GM19328 (cell line): Measurements from ENCODE around the gene RAD50.

Experiments
- ATAC-seq: cut with Tn5 transposase; IDR thresholded peaks from one replicate; pipeline ENCODE4 v1.9.1; 2021; ENCODE audit warnings: mild to moderate bottlenecking, moderate library complexity; ENCODE audit not compliant: unreplicated experiment

Gene RAD50

DNA sequence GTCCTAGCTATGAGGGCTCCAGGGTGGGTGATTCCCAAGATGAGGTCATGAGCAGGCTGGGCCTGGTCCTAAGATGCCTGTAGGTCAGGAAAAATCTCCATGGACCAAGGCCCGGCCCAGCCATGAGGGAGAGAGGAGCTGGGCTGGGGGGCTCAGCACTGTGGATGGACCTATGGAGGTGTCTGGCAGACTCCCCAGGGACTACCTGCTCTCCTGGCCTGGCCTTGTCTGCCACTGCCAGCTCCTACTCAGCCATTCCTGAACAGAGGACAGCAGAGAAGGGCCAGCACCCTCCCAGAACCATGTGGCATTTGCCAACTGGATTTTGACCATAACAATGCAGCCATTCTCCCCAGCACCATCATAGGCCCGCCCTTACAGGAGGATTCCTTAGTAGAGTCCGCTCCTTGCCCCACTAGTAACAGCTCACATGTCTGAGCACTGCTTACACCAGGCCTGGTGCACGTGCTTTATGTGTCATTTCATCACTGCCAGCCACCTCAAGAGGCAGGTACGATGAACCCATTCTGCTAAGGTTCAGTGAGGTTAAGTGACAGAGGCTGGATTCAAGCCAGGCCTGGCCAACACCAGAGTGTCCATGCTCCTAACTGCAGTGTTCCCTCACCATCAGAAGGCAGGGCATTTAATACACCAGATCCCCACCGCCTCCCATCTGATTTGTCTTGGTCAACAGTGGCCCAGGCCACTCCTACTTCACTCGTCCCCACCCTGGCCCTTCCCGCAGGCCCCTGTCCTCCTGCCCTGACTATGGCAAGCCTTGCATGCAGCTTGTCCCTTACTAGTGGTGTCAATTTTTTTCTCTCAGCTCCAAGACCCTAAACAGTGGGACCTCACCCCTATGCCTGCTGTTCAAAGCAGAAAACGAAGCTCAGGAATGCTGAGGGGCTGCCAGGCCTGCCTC is 101.9 kb downstream of the RAD50 start:
- ATAC-seq: no peak

DNA sequence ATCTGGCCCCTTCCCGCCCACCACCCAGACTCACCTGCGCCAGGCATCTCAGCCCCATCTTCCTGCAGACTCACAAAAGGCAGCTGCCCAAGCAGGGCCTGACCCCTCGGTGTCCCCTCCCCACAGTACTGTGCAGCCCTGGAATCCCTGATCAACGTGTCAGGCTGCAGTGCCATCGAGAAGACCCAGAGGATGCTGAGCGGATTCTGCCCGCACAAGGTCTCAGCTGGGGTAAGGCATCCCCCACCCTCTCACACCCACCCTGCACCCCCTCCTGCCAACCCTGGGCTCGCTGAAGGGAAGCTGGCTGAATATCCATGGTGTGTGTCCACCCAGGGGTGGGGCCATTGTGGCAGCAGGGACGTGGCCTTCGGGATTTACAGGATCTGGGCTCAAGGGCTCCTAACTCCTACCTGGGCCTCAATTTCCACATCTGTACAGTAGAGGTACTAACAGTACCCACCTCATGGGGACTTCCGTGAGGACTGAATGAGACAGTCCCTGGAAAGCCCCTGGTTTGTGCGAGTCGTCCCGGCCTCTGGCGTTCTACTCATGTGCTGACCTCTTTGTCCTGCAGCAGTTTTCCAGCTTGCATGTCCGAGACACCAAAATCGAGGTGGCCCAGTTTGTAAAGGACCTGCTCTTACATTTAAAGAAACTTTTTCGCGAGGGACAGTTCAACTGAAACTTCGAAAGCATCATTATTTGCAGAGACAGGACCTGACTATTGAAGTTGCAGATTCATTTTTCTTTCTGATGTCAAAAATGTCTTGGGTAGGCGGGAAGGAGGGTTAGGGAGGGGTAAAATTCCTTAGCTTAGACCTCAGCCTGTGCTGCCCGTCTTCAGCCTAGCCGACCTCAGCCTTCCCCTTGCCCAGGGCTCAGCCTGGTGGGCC is 103.1 kb downstream of the RAD50 start:
- ATAC-seq: no peak

DNA sequence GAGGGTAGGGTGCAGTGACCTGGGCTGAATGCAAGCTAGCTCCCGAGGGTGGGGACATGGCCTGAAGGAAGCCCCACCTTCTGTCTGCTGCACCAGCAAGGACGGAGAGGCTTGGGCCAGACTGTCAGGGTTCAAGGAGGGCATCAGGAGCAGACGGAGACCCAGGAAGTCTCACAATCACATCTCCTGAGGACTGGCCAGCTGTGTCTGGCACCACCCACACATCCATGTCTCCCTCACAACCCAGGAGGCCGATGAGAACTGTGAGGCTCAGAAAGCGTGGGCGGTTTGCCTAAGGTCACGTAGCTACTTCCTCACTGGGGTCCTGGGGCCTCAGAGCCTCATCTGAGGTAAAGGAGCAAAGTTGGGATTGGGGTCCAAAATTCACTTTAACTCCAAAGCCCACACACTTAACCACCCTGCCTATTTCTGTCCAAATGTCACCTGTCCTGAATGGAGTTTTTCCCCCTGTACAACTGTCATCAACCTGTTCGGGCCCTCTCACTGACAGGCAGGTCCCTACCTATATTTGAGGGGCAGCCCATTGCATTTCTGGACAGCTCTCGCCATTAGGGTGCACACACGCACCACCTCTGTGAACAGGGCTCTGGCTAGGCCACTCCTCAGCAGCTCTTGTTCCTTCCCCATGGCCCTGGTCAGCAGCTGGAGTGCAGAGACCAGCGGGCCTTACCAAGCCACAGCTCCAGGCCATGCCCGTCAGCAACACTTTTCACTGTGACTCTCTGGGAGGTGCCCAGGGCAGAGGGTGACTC is 104.6 kb downstream of the RAD50 start:
- ATAC-seq: no peak

DNA sequence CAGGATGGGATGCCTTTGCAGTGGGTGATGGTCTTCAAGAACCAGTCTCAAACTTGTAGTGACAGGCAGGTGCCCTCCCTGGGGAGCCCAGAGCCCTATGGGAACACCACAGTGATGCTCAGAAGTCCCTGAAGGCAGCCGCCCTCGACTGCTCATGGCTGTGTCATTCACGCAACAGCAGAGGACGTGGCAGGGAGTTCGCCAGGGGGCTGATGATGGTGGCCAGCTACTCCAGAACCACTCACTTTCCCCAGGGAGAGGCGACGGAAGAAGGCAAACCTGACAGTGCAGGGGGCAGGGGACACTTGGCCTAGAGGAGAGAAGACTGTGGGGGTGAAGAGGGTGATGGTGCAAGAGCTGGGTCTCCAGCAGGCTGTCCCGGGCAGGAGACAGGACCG is 105.2 kb downstream of the RAD50 start:
- no peak for ATAC-seq

DNA sequence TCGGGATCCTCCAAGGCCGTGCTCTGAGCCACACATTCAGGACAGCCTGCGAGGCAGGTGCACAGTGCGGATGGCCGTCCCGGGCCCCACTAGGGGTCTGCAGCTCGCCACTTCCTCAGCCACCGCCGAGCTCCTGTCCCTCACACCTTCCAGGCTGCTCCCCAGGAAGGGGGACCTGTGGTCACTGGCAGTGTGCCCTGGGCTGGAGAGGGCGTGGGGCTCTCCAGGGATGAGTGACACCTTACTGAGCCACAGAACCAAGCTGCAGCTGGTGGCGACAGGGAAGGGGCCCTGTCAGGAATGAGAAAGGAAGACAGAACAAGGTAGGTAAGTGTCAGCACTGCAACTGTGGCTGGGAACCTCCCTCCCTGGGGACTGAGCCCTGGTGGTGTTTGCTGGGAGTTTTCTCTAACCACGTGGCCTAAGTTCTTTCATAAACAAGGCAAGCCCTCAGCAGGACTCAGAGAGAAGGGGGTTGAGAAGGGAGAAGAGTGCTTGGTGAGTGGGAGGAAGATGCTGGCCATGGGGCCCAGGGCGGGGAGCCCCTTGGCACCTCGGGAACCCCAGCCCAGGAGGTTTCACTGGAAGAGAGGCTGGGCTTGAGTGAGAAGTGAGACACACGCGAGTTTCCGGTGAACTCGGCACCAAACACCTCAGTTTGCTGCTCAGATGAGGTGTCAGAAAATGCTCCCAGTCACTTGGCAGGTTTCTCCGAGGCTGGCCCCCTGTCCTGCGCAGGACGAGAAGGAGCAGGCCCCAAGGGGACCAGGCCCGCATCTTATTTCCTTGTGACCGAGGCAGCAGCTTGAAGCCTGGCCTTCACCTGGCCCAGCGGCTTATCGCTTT is 106.4 kb downstream of the RAD50 start:
- peak; percentile 59 for ATAC-seq

DNA sequence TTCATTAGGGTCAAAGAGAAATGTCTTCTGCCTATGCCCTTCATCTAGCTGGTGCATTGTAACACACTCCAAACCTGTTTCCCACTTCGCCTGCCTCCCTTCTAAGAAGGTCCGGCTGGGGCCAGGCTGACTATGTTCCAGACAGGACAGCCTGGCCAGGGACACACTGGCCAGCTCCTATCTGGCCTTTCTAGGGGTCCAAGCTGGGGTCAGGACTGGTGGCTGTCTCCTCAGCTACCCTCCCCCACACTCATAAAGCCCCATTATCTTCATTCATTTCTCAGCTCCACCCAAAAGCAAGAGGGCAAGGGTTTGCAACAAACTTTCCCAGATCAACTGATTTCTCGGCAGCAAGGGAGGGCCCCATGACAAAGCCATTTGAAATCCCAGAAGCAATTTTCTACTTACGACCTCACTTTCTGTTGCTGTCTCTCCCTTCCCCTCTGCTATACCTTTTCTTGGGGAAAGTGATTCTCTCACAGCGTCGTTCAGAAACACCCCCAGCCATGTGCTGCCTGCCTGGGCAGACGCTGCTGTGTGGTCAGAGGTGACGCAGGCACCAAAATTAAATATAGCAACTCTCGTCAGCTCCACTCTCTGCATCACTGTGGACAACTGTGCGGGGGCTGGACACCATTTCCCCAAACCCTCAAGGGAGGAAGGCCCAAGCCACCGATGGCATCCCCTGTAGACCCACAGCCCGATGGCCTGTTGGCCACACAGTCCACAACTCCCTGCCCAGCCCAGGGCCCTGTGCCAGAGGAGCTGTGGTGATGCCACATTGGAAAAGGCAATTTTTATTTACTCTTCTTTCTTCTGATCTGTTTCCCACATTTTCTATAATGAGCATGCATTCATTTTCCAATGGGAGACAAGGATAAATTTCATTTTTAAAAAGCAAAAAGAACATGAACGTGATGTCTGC is 107.3 kb downstream of the RAD50 start:
- ATAC-seq: no peak

DNA sequence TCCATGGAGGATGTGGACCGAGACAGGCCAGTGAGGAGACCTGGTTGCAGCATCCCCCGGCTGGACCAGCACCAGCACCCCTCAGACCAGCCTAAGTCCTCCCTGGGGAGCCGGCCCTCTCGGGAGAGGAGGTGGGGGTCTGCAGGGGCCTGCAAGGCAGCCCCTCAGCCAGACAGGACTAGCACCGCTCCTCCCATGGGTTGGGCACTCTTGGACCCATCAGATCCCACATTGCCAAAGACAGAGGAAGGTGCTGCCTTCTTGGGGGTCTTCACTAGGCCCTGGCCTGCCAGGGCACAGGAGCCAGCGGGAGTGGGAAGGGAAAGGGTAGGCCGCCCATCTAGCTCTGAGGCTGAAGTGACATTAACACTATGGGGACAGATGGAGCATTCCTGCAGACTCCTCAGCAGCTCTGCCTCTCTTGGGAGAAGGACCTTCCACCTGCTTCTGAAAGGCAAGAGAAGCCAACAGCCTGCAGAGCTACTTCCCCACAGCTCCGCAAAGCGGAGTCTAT is 108.0 kb downstream of the RAD50 start:
- ATAC-seq: no peak

DNA sequence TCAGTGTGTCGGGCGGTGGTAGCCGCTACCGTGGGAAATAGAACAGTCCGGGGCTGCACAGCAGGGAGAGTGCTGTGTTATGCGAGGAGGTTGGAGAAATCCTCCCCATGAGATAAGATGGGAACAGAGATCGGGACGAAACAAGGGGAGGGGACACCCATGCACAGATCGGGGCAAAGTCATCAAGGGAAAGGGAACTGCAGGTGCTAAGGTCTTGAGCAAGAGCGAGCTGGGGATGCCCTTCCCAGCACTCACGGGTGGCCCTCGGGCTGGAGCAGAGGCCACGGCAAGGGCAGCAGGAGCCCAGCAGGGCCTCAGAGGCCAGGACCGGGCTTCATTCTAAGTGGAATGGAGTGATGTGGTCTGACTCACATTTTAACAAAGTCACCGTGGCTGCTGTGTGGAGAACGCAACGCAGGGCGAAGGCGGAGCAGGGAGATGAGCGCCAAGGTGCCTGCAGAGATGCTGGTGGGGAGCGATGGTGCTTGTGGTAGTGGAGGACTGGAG is 108.8 kb downstream of the RAD50 start:
- no peak for ATAC-seq

DNA sequence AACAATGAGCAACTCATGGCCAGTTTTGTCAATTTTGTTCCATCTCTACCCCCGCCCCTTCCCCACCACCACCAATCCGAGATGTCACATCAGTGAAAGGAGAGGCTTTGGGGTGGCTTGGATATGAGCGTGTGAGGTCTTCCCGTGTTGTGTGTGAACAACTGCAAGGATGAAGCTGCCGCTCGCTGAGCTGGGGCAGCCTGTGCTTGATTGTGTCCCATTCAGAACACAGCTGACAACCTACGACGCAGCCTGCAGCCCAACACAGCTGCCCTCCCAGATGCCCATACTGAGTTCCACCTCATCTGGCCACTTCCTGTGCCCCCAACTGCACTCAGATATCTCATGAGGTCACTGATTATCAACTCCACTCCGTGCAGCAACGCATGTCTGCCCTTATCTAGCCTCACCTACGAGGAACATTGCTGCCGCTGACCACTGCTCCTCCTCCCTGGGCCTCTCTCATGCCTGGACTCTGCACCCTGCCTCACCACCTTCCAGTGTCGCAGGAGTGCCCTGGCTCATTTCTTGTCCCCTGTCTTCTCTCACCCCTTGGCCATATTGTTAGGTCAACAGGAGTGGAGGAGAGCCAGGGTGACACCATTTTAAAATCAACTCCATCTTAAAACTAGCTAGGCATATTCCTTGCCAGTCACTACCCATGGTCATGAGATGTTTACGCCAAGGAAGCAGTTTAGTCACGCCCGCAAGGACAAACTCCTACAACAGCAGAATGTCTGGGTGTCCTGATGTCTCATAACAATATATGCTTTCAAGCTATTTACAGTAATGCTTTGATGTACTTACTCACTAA is 109.7 kb downstream of the RAD50 start:
- no peak for ATAC-seq

DNA sequence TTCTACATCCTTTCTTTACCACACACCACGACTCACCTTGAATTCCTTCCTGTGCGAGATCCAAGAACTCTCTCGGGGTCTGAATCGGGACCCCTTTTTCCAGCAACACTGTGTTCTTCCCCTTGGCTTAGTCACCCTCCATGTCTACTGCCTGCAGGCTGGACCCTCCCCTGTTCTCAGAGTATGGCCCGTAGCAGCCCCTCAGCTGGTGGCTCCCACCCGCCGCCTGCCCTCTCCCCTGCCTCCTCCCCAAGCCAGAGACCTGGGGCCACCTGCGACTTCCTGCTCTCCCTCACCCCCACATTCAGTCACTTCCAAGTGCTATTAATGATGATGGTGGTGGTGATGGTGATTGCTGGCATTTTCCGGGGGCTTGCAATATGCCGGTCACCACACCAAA is 110.5 kb downstream of the RAD50 start:
- ATAC-seq: no peak

DNA sequence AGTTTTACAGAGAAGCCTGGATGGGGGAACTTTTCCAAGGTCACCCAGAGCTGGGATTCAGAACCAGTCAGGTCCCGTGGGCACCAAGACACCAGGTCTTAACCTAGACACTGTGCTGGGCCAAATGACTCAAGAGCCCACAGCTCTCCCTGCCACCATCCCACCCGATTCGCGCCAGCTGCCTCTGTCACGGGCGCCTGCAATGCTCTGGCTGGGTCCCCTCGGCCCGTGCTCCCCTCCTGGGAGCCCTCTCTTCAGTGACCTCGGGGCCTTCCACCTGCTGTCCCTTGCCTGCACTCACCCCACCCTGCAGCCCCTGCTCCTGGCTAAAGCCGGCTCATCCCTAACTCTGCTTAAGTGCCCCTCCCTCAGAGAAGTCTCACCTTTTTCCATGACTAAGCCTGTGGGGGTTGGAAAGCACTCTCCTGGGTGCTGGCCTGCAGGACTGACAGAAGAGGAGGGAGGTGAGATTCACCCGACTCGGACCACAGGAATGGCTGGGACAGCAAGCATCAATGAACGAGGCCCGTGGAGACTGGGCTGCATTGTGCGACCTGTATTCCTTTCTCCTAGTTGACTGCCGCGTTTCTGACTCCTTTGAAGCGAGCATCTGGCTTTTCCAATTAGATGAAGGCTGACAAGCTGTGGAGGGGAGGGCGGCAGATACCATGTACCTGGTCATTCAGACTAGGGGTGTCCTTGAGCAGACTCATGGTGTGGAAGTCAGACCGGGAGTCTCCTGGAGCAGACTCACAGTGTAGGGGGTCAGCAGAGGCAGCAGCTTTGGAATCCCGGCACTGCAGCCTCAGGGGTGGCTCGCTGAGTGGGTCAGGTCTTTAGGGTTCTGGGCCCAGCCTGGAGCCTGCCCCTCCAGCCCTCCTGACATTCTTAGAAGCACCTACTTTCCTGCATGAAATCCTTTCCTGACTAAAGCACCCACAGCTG is 111.3 kb downstream of the RAD50 start:
- no peak for ATAC-seq

DNA sequence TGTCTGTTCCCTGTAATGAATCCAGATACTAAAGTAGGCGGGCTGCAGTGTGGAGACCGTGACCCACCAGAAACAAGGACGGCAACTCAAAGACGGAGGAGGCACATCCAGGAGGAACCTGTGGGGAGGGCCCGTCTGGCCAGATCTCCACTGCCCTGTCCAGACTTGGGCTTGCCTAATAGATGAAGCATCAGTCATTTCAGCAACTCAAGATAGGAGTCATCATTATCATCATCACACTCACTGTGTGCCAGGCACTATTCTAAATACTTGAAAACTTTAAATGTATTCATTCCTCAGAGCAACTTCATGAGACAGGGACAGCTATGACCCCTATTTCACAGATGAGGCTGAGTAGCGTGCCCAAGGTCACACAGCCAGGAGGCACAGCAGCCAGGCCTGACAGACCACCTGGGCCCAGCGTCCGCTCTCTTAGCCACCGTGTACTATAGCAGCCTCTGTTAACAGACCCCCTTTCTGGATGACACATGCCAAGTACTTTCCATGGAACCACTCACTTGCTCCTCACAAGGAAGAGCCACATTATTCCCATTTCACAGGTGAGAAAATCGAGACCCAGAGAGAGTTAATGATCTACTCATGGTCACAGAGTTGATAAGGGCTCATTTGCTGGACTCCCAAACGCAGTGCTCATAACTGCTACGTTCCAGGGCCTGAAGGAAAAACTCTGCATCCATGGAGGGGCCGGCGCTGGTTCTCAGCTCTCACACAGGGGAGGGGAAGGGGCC is 112.1 kb downstream of the RAD50 start:
- ATAC-seq: no peak

DNA sequence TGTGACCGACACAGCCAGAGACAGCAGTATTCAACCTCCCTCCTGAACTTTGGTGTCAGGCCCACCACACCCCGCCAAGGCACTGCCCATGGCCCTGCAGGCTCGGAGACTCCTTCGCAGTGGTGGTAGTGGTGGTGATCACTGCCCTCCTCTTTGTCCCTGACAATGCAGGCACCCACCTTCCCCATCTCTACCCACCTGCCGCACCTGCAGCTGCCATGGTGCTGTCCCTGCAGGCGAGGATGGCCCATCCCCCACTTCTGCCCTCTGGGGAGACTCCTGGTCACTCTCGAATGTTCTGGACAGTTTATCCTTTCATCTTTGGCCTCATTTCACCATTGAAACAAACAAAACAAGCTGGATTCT is 112.7 kb downstream of the RAD50 start:
- ATAC-seq: no peak

DNA sequence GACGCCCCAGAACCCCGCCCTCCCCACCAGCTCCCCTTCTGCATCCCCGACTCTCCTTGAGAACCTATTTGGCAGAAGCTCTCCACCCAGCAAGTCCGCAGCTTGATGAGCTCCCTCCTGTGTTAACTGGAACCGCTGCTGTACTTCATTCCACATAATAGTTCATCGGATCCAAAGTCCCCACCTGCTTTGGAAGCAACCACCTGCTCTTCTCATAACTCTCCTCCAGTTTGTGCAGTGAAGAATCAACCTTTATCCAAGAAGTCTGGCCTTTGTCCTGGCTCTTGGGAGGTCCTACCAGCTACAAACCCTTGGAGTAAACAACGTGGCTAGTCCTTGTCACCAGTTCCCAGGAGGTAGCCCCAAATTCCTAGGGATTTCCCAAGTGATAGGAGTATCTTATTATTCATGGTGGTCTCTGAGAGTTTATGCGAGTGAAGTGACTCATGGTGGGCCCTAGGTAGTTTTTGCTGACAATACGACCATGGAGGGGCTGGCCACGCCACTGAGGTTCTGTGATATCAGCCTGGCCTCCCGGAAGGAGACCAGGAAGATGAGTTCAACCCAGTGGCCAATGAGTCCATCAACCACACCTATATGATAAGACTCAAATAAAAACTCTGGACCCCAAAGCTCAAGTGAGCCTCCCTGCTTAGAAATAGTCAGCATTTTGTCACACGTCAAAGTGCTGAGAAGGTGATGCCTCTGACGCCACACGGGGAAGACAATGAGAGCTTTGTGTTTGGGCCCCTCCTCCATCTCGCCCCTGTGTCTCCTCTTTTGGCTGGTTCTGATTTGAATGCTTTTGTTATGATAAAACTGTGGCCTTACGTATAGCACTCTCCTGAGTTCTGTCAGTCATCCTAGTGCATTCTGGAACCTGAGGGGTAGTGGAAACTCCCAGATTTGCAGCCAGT is 113.4 kb downstream of the RAD50 start:
- ATAC-seq: no peak

DNA sequence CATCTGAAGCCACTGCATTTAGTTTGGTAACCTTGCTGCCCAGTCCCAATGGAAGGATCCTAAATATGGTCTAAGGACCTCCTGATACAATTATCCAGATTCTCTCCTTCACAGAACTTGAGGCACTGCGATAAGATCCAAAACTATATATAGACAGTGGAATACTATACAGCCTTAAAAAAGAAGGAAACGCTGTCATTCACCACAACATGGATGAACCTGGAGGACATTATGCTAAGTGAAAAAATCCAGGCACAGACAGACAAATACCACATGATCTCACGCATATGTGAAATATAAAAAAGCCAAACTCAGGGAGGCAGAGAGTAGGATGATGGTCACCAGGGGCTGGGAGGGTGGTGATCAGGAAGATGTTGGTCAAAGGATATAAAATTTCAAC is 114.2 kb downstream of the RAD50 start:
- ATAC-seq: no peak
